H9 (cell line): Measurements from ENCODE around the gene PELO. TPM values are rescaled to one million over a fixed set of nuclear protein-coding genes. Genes with fewer than 3 reads are reported as not detected.

Experiments used
- DNase-seq: peaks from one replicate; pipeline ENCODE4 v3.0.0-alpha.2; 2017
- H2AFZ ChIP-seq: one replicate; pipeline ENCODE4 v1.6.1; 2013; ENCODE audit warnings: mild to moderate bottlenecking, low read length, control low read depth, moderate library complexity
- H2AK5ac ChIP-seq: 2 replicates; pipeline ENCODE4 v1.6.1; 2013; ENCODE audit warnings: low read length, control low read depth, mixed read lengths; ENCODE audit not compliant: insufficient read length
- H2BK120ac ChIP-seq: one replicate; pipeline ENCODE4 v1.6.1; 2013; ENCODE audit warnings: low read depth, mild to moderate bottlenecking, low read length, control low read depth, inconsistent platforms; ENCODE audit not compliant: poor library complexity, severe bottlenecking
- H2BK12ac ChIP-seq: 2 replicates; pipeline ENCODE4 v1.6.1; 2013; ENCODE audit warnings: low read length, control low read depth, mixed read lengths, low read depth; ENCODE audit not compliant: insufficient read length
- H2BK15ac ChIP-seq: 2 replicates; pipeline ENCODE4 v1.6.1; 2013; ENCODE audit warnings: low read depth, low read length, control low read depth
- H2BK20ac ChIP-seq: one replicate; pipeline ENCODE4 v1.6.1; 2013; ENCODE audit warnings: low read depth, mild to moderate bottlenecking, low read length, control low read depth, inconsistent platforms; ENCODE audit not compliant: poor library complexity, severe bottlenecking
- H2BK5ac ChIP-seq: 2 replicates; pipeline ENCODE4 v1.6.1; 2013; ENCODE audit warnings: low read length, control low read depth, mixed read lengths; ENCODE audit not compliant: insufficient read length
- H3K14ac ChIP-seq: 2 replicates; pipeline ENCODE4 v1.6.1; 2013; ENCODE audit warnings: low read length, control low read depth; ENCODE audit not compliant: insufficient read depth
- H3K18ac ChIP-seq: 2 replicates; pipeline ENCODE4 v1.6.1; 2013; ENCODE audit warnings: low read depth, mild to moderate bottlenecking, mixed read lengths, low read length, control low read depth; ENCODE audit not compliant: insufficient read length
- H3K23ac ChIP-seq: 2 replicates; pipeline ENCODE4 v1.6.1; 2013; ENCODE audit warnings: low read length, control low read depth, mixed read lengths, low read depth; ENCODE audit not compliant: insufficient read length
- H3K23me2 ChIP-seq: 2 replicates; pipeline ENCODE4 v1.6.1; 2013; ENCODE audit warnings: low read depth, mild to moderate bottlenecking, mixed read lengths, low read length, control low read depth; ENCODE audit not compliant: insufficient read length, poor library complexity, severe bottlenecking
- H3K27ac ChIP-seq: 2 replicates; pipeline ENCODE4 v1.5.1; 2013; ENCODE audit warnings: low read length, control low read depth, mixed read lengths, low read depth; ENCODE audit not compliant: insufficient read length
- H3K27me3 ChIP-seq: 2 replicates; pipeline ENCODE4 v1.6.1; 2013; ENCODE audit warnings: low read length, control low read depth, inconsistent platforms; ENCODE audit not compliant: insufficient read depth
- H3K4ac ChIP-seq: 2 replicates; pipeline ENCODE4 v1.6.1; 2013; ENCODE audit warnings: low read depth, mild to moderate bottlenecking, control low read depth, inconsistent platforms, low read length, moderate library complexity
- H3K4me1 ChIP-seq: 2 replicates; pipeline ENCODE4 v1.6.1; 2013; ENCODE audit warnings: low read length, control low read depth, inconsistent platforms; ENCODE audit not compliant: insufficient read depth
- H3K4me2 ChIP-seq: 2 replicates; pipeline ENCODE4 v1.6.1; 2013; ENCODE audit warnings: low read length, control low read depth, mixed read lengths; ENCODE audit not compliant: insufficient read length, insufficient read depth
- H3K56ac ChIP-seq: 2 replicates; pipeline ENCODE4 v1.6.1; 2013; ENCODE audit warnings: low read depth, mild to moderate bottlenecking, mixed read lengths, low read length, control low read depth; ENCODE audit not compliant: insufficient read length
- H3K79me1 ChIP-seq: 2 replicates; pipeline ENCODE4 v1.6.1; 2013; ENCODE audit warnings: low read depth, mild to moderate bottlenecking, moderate library complexity, low read length, control low read depth, inconsistent platforms; ENCODE audit not compliant: insufficient read depth, poor library complexity, severe bottlenecking
- H3K79me2 ChIP-seq: 2 replicates; pipeline ENCODE4 v1.6.1; 2013; ENCODE audit warnings: low read length, control low read depth, inconsistent platforms; ENCODE audit not compliant: insufficient read depth
- H3K9ac ChIP-seq: 2 replicates; pipeline ENCODE4 v1.6.1; 2013; ENCODE audit warnings: low read length, control low read depth, mixed read lengths; ENCODE audit not compliant: insufficient read length; ENCODE audit errors: extremely low read depth
- H3K9me3 ChIP-seq: one replicate; pipeline ENCODE4 v1.6.1; 2013; ENCODE audit warnings: low read depth, low read length, inconsistent platforms; ENCODE audit not compliant: control insufficient read depth
- H3T11ph ChIP-seq: one replicate; pipeline ENCODE4 v1.6.1; 2013; ENCODE audit warnings: mild to moderate bottlenecking, low read length, control low read depth, inconsistent platforms
- H4K20me1 ChIP-seq: one replicate; pipeline ENCODE4 v1.6.1; 2013; ENCODE audit not compliant: control insufficient read depth, insufficient read length, insufficient read depth
- H4K5ac ChIP-seq: 2 replicates; pipeline ENCODE4 v1.6.1; 2013; ENCODE audit warnings: low read depth, mild to moderate bottlenecking, mixed read lengths, low read length, control low read depth; ENCODE audit not compliant: insufficient read length
- H4K8ac ChIP-seq: replicated peaks from 2 replicates; pipeline ENCODE4 v1.6.1; 2013; ENCODE audit warnings: low read length, control low read depth, mixed read lengths, low read depth; ENCODE audit not compliant: insufficient read length
- H4K91ac ChIP-seq: 2 replicates; pipeline ENCODE4 v1.6.1; 2013; ENCODE audit warnings: low read depth, mild to moderate bottlenecking, moderate library complexity, mixed read lengths, low read length, control low read depth; ENCODE audit not compliant: insufficient read length
- H3K27ac Mint-ChIP-seq, 3 experiments: 2 replicates in 2 of 3; 3 replicates in 1 of 3; pipeline ENCODE4 v1.8.0; 2020 to 2021; ENCODE audit warnings: mixed read lengths in 3 of 3, mild to moderate bottlenecking in 1 of 3, moderate library complexity in 1 of 3
- H3K27me3 Mint-ChIP-seq: 2 replicates; pipeline ENCODE4 v1.8.0; 2021; ENCODE audit warnings: low read depth, mild to moderate bottlenecking, moderate library complexity, mixed read lengths
- H3K36me3 Mint-ChIP-seq, 3 experiments: 2 replicates in 2 of 3; 3 replicates in 1 of 3; pipeline ENCODE4 v1.8.0; 2020 to 2021; ENCODE audit warnings: low read depth in 3 of 3, mixed read lengths in 3 of 3; ENCODE audit not compliant: insufficient read depth in 1 of 3
- H3K4me1 Mint-ChIP-seq, 2 experiments: 2 replicates each; pipeline ENCODE4 v1.8.0; 2020; ENCODE audit warnings: mixed read lengths in 2 of 2
- H3K4me3 Mint-ChIP-seq, 2 experiments: 2 replicates in 1 of 2; 3 replicates in 1 of 2; pipeline ENCODE4 v1.8.0; 2020 to 2021; ENCODE audit warnings: mild to moderate bottlenecking in 2 of 2, mixed read lengths in 2 of 2, moderate library complexity in 1 of 2
- H3K9me3 Mint-ChIP-seq, 2 experiments: 2 replicates in 1 of 2; 3 replicates in 1 of 2; pipeline ENCODE4 v1.8.0; 2020; ENCODE audit warnings: mild to moderate bottlenecking in 2 of 2, mixed read lengths in 2 of 2, moderate library complexity in 1 of 2
- WGBS: extraction: QIAGEN DNeasy Blood & Tissue Kit; methylation state at CpG from one replicate; pipeline ENCODE4 v1.1.7; 2013; ENCODE audit warnings: missing lambda C conversion rate, low lambda C conversion rate, mixed read lengths; ENCODE audit not compliant: insufficient read length; ENCODE audit errors: extremely low coverage; 5-methylcytosine and 5-hydroxymethylcytosine counted together
- total RNA-seq: library from RNA; stranded (reverse); gene quantifications from 2 replicates; pipeline ENCODE4 v1.2.1, GENCODE V29; 2021
- TF ChIP-seq, protein P1 (sequence below): fragments of 200-600 bp; sonication (generic); conservative IDR thresholded peaks from 3 replicates; pipeline ENCODE4 v1.8.0; 2021; ENCODE audit warnings: antibody characterized with exemption, mild to moderate bottlenecking

PELO gene
- total RNA-seq, 1 experiment from 2014 or later = 20.3 TPM

DNA sequence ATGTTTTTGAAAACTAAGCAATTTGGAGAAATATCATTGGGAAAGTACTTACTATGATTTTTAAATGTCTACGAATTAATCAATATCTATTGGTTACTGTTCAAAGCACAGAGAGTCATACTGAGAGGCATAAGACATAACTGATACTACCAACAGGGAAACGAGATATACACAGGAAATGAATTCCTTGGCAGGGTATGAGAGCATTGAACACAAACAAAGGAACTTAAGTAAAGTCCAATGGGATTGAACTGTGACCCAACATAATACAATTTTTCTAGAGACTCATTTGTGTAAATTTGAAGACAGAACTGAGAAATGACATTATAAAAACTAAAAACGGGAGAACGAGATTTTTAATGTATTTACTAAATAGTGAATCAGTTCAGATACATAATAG is 1.3 kb upstream of the PELO start:
- Histone ChIP-seq H2BK20ac (no peak overlapping the region), H3K23me2 (peaks cover 8% of the 10 kb centered on the region), H3K27ac (no peak overlapping the region), H3K27me3 (no peaks in the 10 kb centered on the region), H4K5ac (no peak overlapping the region), H4K20me1 (no peaks in the 10 kb centered on the region), H3K4me2 (no peak overlapping the region), H2AFZ (no peak overlapping the region), H3K14ac (no peak overlapping the region), H2BK15ac (no peak overlapping the region), H2BK120ac (no peak overlapping the region), H2AK5ac (no peak overlapping the region), H3T11ph (no peak overlapping the region), H3K23ac (no peak overlapping the region), H3K18ac (no peak overlapping the region), H3K79me1 (no peaks in the 10 kb centered on the region), H3K4ac (no peak overlapping the region), H4K8ac (no peak overlapping the region), H3K9ac (no peak overlapping the region), H3K9me3 (no peaks in the 10 kb centered on the region), H2BK12ac (no peak overlapping the region), H2BK5ac (no peak overlapping the region), H4K91ac (no peak overlapping the region), H3K4me1 (no peaks in the 10 kb centered on the region), H3K79me2 (no peaks in the 10 kb centered on the region), H3K56ac (no peak overlapping the region)
- H3K4me3 Mint-ChIP-seq = no peak overlapping the region
- DNase-seq = no peak
- peaks cover 14 to 16% of the 10 kb centered on the region in 2 experiments for H3K4me1 Mint-ChIP-seq
- WGBS = no CpG with 5 or more reads among the region's 4 CpGs
- peaks cover 0 to 2% of the 10 kb centered on the region in 2 experiments; a peak in 1 of 5 replicates for H3K9me3 Mint-ChIP-seq
- TF ChIP-seq, protein P1, sequence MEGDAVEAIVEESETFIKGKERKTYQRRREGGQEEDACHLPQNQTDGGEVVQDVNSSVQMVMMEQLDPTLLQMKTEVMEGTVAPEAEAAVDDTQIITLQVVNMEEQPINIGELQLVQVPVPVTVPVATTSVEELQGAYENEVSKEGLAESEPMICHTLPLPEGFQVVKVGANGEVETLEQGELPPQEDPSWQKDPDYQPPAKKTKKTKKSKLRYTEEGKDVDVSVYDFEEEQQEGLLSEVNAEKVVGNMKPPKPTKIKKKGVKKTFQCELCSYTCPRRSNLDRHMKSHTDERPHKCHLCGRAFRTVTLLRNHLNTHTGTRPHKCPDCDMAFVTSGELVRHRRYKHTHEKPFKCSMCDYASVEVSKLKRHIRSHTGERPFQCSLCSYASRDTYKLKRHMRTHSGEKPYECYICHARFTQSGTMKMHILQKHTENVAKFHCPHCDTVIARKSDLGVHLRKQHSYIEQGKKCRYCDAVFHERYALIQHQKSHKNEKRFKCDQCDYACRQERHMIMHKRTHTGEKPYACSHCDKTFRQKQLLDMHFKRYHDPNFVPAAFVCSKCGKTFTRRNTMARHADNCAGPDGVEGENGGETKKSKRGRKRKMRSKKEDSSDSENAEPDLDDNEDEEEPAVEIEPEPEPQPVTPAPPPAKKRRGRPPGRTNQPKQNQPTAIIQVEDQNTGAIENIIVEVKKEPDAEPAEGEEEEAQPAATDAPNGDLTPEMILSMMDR = no peak
- H3K27me3 Mint-ChIP-seq = peaks cover 13% of the 10 kb centered on the region
- H3K27ac Mint-ChIP-seq = no peak overlapping the region
- H3K36me3 Mint-ChIP-seq = no peaks in the 10 kb centered on the region
